Neural progenitor cell (in vitro differentiated cells): ENCODE measurements around the gene PSMG1.

Source experiments
- CTCF ChIP-seq: fragments of 200-600 bp; sonication (generic); IDR thresholded peaks from 2 replicates; pipeline ENCODE4 v1.5.1; 2017; ENCODE audit warnings: antibody characterized with exemption, mild to moderate bottlenecking
- EZH2 ChIP-seq: fragments of 200-600 bp; sonication (generic); IDR thresholded peaks from 2 replicates; pipeline ENCODE4 v1.6.1; 2017; ENCODE audit warnings: antibody characterized with exemption, mild to moderate bottlenecking, moderate library complexity

- TF ChIP-seq CTCF (peak; percentile 51), EZH2 (no peak)
These were observed 8.1 kb downstream of the PSMG1 start for GRCh38 chr21:39175154-39175553.
